ENCODE measurements around the gene NKAIN4. TPM values are rescaled to one million over a fixed set of nuclear protein-coding genes. Genes with fewer than 3 reads are reported as not detected.

NKAIN4 gene
- total RNA-seq, 1 donor from 2014 or later: 44.0 TPM

GRCh38 chr20:63257629-63258028 is 3.4 kb upstream of the NKAIN4 start:
- Mint-ChIP-seq H3K4me1 (peaks cover 51% of the 10 kb centered on the region), H3K9me3 (no peaks in the 10 kb centered on the region), H3K27me3 (ENCODE audit: low read depth) (peaks cover 2% of the 10 kb centered on the region), H3K27ac (ENCODE audit: unreplicated experiment) (no peak overlapping the region), H3K36me3 (ENCODE audit: low read depth) (peaks cover 4% of the 10 kb centered on the region), H3K4me3 (peak overlapping the region; percentile 8)
- no peak for TF ChIP-seq CTCF (conservative IDR thresholded peaks at IDR 0.05)
- no peak for DNase-seq (ENCODE audit: low read depth, low spot score)

GRCh38 chr20:63256954-63257353 is 2.7 kb upstream of the NKAIN4 start:
- no peak for DNase-seq (ENCODE audit: low read depth, low spot score)
- peaks cover 51% of the 10 kb centered on the region for H3K4me1 Mint-ChIP-seq
- H3K36me3 Mint-ChIP-seq (ENCODE audit: low read depth): peaks cover 4% of the 10 kb centered on the region
- H3K9me3 Mint-ChIP-seq: no peaks in the 10 kb centered on the region
- H3K27ac Mint-ChIP-seq (ENCODE audit: unreplicated experiment): no peak overlapping the region
- peaks cover 2% of the 10 kb centered on the region for H3K27me3 Mint-ChIP-seq (ENCODE audit: low read depth)
- peak overlapping the region; percentile 4 for H3K4me3 Mint-ChIP-seq
- no peak for TF ChIP-seq CTCF (conservative IDR thresholded peaks at IDR 0.05)

GRCh38 chr20:63255931-63256704 is 1.9 kb upstream of the NKAIN4 start:
- no peak overlapping the region for H3K27ac Mint-ChIP-seq (ENCODE audit: unreplicated experiment)
- no peak for TF ChIP-seq CTCF (conservative IDR thresholded peaks at IDR 0.05)
- peaks cover 4% of the 10 kb centered on the region for H3K36me3 Mint-ChIP-seq (ENCODE audit: low read depth)
- H3K9me3 Mint-ChIP-seq: no peaks in the 10 kb centered on the region
- peaks cover 2% of the 10 kb centered on the region for H3K27me3 Mint-ChIP-seq (ENCODE audit: low read depth)
- no peak for DNase-seq (ENCODE audit: low read depth, low spot score)
- peaks cover 49% of the 10 kb centered on the region for H3K4me1 Mint-ChIP-seq
- H3K4me3 Mint-ChIP-seq: peak overlapping the region; percentile 78

GRCh38 chr20:63254606-63255384 is 532 bp upstream of the NKAIN4 start:
- no peak for TF ChIP-seq CTCF (conservative IDR thresholded peaks at IDR 0.05)
- DNase-seq (ENCODE audit: low read depth, low spot score): peak; percentile 31
- H3K9me3 Mint-ChIP-seq: no peaks in the 10 kb centered on the region
- H3K27ac Mint-ChIP-seq (ENCODE audit: unreplicated experiment): peak overlapping the region; percentile 71
- H3K4me3 Mint-ChIP-seq: peak overlapping the region; percentile 81
- peaks cover 4% of the 10 kb centered on the region for H3K36me3 Mint-ChIP-seq (ENCODE audit: low read depth)
- H3K27me3 Mint-ChIP-seq (ENCODE audit: low read depth): peaks cover 2% of the 10 kb centered on the region
- H3K4me1 Mint-ChIP-seq: peaks cover 53% of the 10 kb centered on the region

GRCh38 chr20:63253438-63254231 is 628 bp downstream of the NKAIN4 start:
- peaks cover 53% of the 10 kb centered on the region for H3K4me1 Mint-ChIP-seq
- H3K27me3 Mint-ChIP-seq (ENCODE audit: low read depth): peaks cover 2% of the 10 kb centered on the region
- peaks cover 4% of the 10 kb centered on the region for H3K36me3 Mint-ChIP-seq (ENCODE audit: low read depth)
- TF ChIP-seq CTCF (conservative IDR thresholded peaks at IDR 0.05): no peak
- H3K9me3 Mint-ChIP-seq: no peaks in the 10 kb centered on the region
- H3K27ac Mint-ChIP-seq (ENCODE audit: unreplicated experiment): peak overlapping the region; percentile 93
- DNase-seq (ENCODE audit: low read depth, low spot score): peak; percentile 70
- H3K4me3 Mint-ChIP-seq: peak overlapping the region; percentile 92

Measured in neural crest cell (in vitro differentiated cells).